Stimulated activated CD8-positive, alpha-beta memory T cell treated with anti-CD3 and anti-CD28 coated beads, Interleukin-15, amount 100 ng/mL, for 4 hours (primary cell): ENCODE measurements around the gene DHODH.

Experiments used
- DNase-seq, 2 donors: peaks; one replicate each; pipeline ENCODE4 v3.0.0-alpha.2; 2020; ENCODE audit warnings: low read depth in 2 of 2

DHODH gene

GRCh38 chr16:72013888-72014581 lies 5.5 kb downstream of the DHODH start:
- DNase-seq: no peak

- no peak for DNase-seq
Measured at GRCh38 chr16:72014675-72015074, 6.1 kb downstream of the DHODH start.

- no peak for DNase-seq
Measured at GRCh38 chr16:72015124-72015523, 6.6 kb downstream of the DHODH start.

- DNase-seq: no peak
Measured at GRCh38 chr16:72018470-72018869, 9.9 kb downstream of the DHODH start.

GRCh38 chr16:72021043-72021442 lies 12.5 kb downstream of the DHODH start:
- no peak for DNase-seq

- no peak for DNase-seq
Measured at GRCh38 chr16:72022127-72022526, 13.6 kb downstream of the DHODH start.

- no peak for DNase-seq
Measured at GRCh38 chr16:72023962-72024361, 15.4 kb downstream of the DHODH start.

GRCh38 chr16:72024862-72025382 lies 16.4 kb downstream of the DHODH start:
- no peak for DNase-seq

GRCh38 chr16:72025404-72026114 lies 17.0 kb downstream of the DHODH start:
- DNase-seq: no peak

- DNase-seq: no peak
Measured at GRCh38 chr16:72027669-72028378, 19.3 kb downstream of the DHODH start.

- DNase-seq: no peak
Measured at GRCh38 chr16:72029567-72030271, 21.2 kb downstream of the DHODH start.

- no peak for DNase-seq
Measured at GRCh38 chr16:72033437-72033836, 24.9 kb downstream of the DHODH start.

- DNase-seq: no peak
Measured at GRCh38 chr16:72036098-72036497, 27.6 kb downstream of the DHODH start.

- DNase-seq: no peak
Measured at GRCh38 chr16:72042157-72042660, 33.7 kb downstream of the DHODH start.

- DNase-seq: no peak
Measured at GRCh38 chr16:72043058-72043457, 34.5 kb downstream of the DHODH start.

GRCh38 chr16:72043539-72043938 lies 35.0 kb downstream of the DHODH start:
- no peak for DNase-seq

- no peak for DNase-seq
Measured at GRCh38 chr16:72044296-72044695, 35.8 kb downstream of the DHODH start.

- no peak for DNase-seq
Measured at GRCh38 chr16:72044825-72045359, 36.3 kb downstream of the DHODH start.

GRCh38 chr16:72049110-72049509 lies 40.6 kb downstream of the DHODH start:
- DNase-seq: no peak

- DNase-seq: no peak
Measured at GRCh38 chr16:72050769-72051464, 42.4 kb downstream of the DHODH start.

GRCh38 chr16:72051818-72052217 lies 43.3 kb downstream of the DHODH start:
- DNase-seq: no peak
